ENCODE measurements around the gene ANKH.

- no peak for TF ChIP-seq POLR2A (IDR thresholded peaks at IDR 0.05; ENCODE audit: low read length)
- no peak for TF ChIP-seq CTCF (IDR thresholded peaks at IDR 0.05)
- TF ChIP-seq HMGXB4 (CRISPR knock-in tag; IDR thresholded peaks at IDR 0.05; ENCODE audit: borderline replicate concordance): no peak
Measured at GRCh38 chr5:14656898-14657297, 214.7 kb downstream of the ANKH start.
